H1 (cell line): ENCODE measurements around the gene ALOX15.

ENCODE experiments used
- ATF2 ChIP-seq: IDR thresholded peaks from 2 replicates; pipeline ENCODE4 v1.6.1; 2012; ENCODE audit warnings: low read length, inconsistent platforms
- CEBPB ChIP-seq: IDR thresholded peaks from 2 replicates; pipeline ENCODE4 v1.6.1; 2012; ENCODE audit warnings: low read depth, low read length
- CTCF ChIP-seq, 3 experiments: IDR thresholded peaks; 1 replicate in 2 of 3; 2 replicates in 1 of 3; pipeline versions ENCODE4 v1.5.1 to v1.6.1; 2011; ENCODE audit warnings: low read length in 3 of 3, mild to moderate bottlenecking in 3 of 3, inconsistent platforms in 2 of 3, low read depth in 1 of 3, moderate library complexity in 1 of 3; ENCODE audit not compliant: insufficient read depth in 1 of 3; ENCODE audit errors: control extremely low read depth in 1 of 3
- GTF2F1 ChIP-seq: IDR thresholded peaks from 2 replicates; pipeline ENCODE4 v1.6.1; 2012; ENCODE audit warnings: low read depth, low read length, improper control_type of control experiment, borderline replicate concordance
- JUND ChIP-seq: IDR thresholded peaks from 2 replicates; pipeline ENCODE4 v1.6.1; 2011; ENCODE audit warnings: mild to moderate bottlenecking, improper control_type of control experiment, low read length
- MAFK ChIP-seq: IDR thresholded peaks from 2 replicates; pipeline ENCODE4 v1.6.1; 2012; ENCODE audit warnings: low read depth, mild to moderate bottlenecking, improper control_type of control experiment, low read length
- MAX ChIP-seq: IDR thresholded peaks from 2 replicates; pipeline ENCODE4 v1.6.1; 2012; ENCODE audit warnings: inconsistent platforms
- POLR2A ChIP-seq, 2 experiments: IDR thresholded peaks; 1 replicate in 1 of 2; 2 replicates in 1 of 2; pipeline ENCODE4 v1.6.1; 2011; ENCODE audit warnings: low read depth in 2 of 2, low read length in 2 of 2, mild to moderate bottlenecking in 2 of 2; ENCODE audit errors: control extremely low read depth in 1 of 2
- SP4 ChIP-seq: IDR thresholded peaks from 2 replicates; pipeline ENCODE4 v1.6.1; 2012; ENCODE audit warnings: low read length, inconsistent platforms

GRCh38 chr17:4622375-4622774, 19.1 kb downstream of the ALOX15 start:
- TF ChIP-seq MAX (no peak), JUND (no peak), SP4 (no peak), POLR2A (IDR thresholded peaks at IDR 0.05; ENCODE audit: control extremely low read depth in 1 of 2, low read depth in 2 of 2, low read length in 2 of 2) (no peak), GTF2F1 (no peak), MAFK (no peak), CTCF (IDR thresholded peaks at IDR 0.05; ENCODE audit: control extremely low read depth in 1 of 3, insufficient read depth in 1 of 3, low read depth in 1 of 3, low read length in 3 of 3) (no peak), ATF2 (no peak), CEBPB (no peak)
